ENCODE results near the gene GLT8D1. TPM values are rescaled to one million over a fixed set of nuclear protein-coding genes. Genes with fewer than 3 reads are reported as not detected.
A peak's percentile ranks its signal among the peaks of the same experiment; 100 is the strongest.

GLT8D1 gene
- total and polyA plus RNA-seq, 9 of the 15 experiments (the other 6 are each of a cell fraction or from before 2014, with no cell fraction given) = 14.1 to 65.9 (median 33.7) TPM

GRCh38 chr3:52705688-52706686 is at the start of gene GLT8D1, which contains the start of gene SPCS1 (continued):
- no peak for TF ChIP-seq PRDM10 (IDR thresholded peaks at IDR 0.05; ENCODE audit: partially characterized antibody)
- peak; percentile 67; the same call in 1 of the 2 replicates for TF ChIP-seq RB1 (IDR thresholded peaks at IDR 0.05; ENCODE audit: low read depth)
- TF ChIP-seq CCNT2 (IDR thresholded peaks at IDR 0.05; ENCODE audit: borderline replicate concordance, extremely low read depth, insufficient read length, low read depth, low read length) = peak; percentile 69
- peak; percentile 92 for TF ChIP-seq ZKSCAN1 (IDR thresholded peaks at IDR 0.05; ENCODE audit: low read depth, low read length)
- peak; percentile 40 for TF ChIP-seq TBP (optimal IDR thresholded peaks at IDR 0.05; ENCODE audit: low read depth, low read length)
- TF ChIP-seq VEZF1 (CRISPR knock-in tag; IDR thresholded peaks at IDR 0.05) = 0 out of 2 replicates have a peak, but pooled peaks have one; percentile 56
- no peak for TF ChIP-seq ZC3H8 (IDR thresholded peaks at IDR 0.05)
- no peak for TF ChIP-seq FUS (optimal IDR thresholded peaks at IDR 0.05; ENCODE audit: low read depth, low read length)
- TF ChIP-seq HOMEZ (CRISPR knock-in tag; IDR thresholded peaks at IDR 0.05) = no peak
- TF ChIP-seq CEBPZ (IDR thresholded peaks at IDR 0.05; ENCODE audit: borderline replicate concordance, low read depth, low read length) = no peak
- peak; percentile 18; the same call in 1 of the 2 replicates for TF ChIP-seq CBX1 (IDR thresholded peaks at IDR 0.05; ENCODE audit: low read depth)
- TF ChIP-seq GABPA (tag; conservative IDR thresholded peaks at IDR 0.05; ENCODE audit: low read depth) = peak; percentile 99
- TF ChIP-seq NR2C1 (IDR thresholded peaks at IDR 0.05) = peak; percentile 96
- peak; percentile 97 for TF ChIP-seq NR2C1 (tag; IDR thresholded peaks at IDR 0.05)
